Stimulated activated CD4-positive, alpha-beta T cell treated with anti-CD3 and anti-CD28 coated beads, Interleukin-4, amount 100 ng/mL, for 4 hours (primary cell): ENCODE results near the gene PEAR1.

ENCODE experiments used
- DNase-seq, 2 experiments: peaks; one replicate each; pipeline ENCODE4 v3.0.0-alpha.2; 2020

PEAR1 gene

DNA sequence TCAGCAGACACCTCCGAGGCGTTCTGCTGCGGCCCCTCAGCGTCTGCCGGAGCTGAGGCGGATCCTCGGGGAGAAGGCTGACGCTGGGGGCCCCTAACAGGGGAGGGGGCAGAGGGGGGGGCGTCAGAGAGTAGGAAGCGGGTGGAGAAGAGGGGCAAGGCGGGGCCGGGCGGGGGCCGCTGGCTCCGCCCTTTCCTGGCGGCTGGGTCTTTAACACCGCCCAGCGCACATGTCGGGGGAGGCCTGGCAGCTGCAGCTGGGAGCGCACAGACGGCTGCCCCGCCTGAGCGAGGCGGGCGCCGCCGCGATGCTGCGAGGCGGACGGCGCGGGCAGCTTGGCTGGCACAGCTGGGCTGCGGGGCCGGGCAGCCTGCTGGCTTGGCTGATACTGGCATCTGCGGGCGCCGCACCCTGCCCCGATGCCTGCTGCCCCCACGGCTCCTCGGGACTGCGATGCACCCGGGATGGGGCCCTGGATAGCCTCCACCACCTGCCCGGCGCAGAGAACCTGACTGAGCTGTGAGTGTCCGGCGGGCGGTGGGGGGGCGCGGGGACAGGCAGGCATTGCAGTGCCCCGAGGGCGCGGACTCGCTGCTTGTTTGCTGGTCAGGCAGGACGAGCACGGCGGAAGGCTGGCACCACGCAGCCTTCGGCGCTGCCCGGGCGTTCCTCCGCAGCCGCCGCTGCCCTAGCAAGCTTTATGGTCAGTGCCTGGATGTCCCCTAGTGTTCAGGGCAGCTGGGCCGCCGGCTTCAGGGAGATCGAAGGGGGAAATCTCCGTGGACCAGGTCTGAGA is 32.7 kb upstream of the PEAR1 start, which contains the start of gene NTRK1:
Gene NTRK1, plus strand, starts transcription at position 238 of the 796 bp plus-strand sequence. Its CDS starts 70 bp downstream, at position 308.
- peak; percentile 48 to 64 for DNase-seq

DNA sequence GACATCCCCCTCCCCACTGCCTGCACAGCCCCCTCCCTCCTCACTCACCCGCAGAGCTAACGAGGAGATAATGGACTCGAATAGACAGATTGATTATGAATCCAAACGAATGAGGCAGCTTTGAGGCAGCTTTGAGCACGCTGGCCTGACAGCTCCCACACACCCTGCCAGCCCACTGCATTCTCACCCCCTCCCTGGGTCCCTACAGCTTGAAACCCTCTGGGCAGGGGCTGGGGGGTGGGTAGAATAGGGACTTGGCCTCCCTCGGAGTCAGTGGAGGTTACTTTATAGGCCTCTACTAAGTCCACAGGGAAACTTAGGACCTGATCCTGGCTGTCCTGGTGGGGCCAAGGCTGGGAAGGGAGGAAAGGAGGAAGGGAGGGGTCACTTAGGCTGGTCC is 30.9 kb upstream of the PEAR1 start:
- no peak for DNase-seq

DNA sequence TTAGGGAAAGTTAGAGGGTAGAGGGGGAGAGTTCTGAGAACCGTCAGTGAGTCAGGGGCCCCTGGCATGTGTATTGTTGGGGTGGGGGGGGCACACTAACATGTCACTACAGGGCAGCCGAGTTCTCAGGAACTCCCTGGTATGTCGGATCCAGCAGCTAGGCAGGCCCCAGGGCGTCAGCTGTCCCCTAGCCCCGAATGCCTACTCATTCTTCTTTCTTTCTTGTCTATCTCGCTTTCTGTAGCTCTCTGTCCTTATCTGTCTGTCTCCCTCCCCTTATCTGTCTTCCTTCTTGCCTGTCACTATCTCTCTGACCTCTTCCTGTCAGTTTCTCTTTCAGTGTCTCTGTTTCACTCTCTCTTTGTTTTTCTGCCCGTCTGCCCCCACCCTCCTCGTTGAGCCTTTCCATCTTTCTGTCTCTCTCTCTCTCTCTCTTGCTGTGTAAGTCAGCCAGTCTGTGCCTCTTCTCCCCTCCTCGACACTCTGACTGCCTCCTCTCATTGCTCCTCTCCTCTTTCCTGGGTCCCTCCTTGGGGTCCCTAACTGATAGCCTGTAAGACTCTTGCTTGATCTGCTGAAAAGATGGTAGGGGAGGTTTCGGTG is 30.4 kb upstream of the PEAR1 start:
- no peak for DNase-seq

DNA sequence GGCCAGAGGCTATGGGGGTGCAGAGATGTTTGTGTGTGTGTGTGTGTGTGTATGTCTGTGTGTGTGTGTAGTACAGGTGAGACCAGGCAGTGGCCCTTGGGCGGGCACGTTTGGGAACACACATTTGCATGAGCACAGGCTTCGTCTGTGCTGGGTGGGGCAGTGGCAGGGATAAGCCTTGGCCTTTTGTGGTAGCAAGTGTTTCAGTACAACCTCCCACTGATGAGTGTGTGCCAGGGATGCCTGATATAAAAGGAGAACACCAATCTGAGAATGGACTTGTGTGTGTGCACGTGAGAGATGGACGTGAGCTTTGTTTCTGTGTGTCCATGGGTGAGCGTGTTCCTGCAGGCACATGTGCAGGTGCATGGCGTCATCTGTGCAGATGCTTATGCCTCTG is 29.9 kb upstream of the PEAR1 start:
- DNase-seq, result no peak

DNA sequence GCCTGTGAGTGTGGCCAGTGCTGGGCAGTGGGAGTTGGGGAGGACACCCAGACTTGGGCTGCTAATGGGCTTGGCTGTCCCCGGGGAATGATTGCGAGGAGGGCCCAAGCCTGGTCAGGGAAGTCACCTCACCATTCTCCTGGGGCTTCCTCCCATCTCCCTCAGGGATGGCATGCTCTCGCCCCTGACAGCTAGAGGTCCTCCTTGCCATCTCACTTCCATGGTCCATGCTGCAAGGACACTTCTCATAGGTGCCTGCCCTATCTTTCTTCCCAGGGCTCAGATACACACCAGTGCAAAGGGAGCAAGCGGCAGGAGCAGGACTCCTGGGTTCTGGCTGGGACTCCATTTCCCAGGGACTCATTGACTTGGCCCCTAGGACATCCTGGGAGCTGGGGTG is 28.7 kb upstream of the PEAR1 start:
- DNase-seq, result no peak

DNA sequence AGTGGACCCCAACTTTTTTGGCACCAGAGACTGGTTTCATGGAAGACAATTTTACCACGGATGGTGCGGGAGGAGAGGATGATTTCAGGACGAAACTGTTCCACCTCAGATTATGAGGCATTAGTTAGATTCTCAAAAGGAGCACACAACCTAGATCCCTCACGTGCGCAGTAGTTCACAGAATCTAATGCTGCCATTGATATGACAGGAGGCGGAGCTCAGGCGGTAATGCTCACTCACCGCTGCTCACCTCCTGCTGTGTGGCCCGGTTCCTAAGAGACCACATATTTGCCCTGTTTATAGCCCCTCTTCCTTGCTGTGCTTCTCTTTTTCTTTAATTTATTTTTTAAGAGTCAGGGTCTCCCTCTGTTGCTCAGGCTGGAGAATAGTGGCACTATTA is 28.3 kb upstream of the PEAR1 start:
- no peak for DNase-seq

DNA sequence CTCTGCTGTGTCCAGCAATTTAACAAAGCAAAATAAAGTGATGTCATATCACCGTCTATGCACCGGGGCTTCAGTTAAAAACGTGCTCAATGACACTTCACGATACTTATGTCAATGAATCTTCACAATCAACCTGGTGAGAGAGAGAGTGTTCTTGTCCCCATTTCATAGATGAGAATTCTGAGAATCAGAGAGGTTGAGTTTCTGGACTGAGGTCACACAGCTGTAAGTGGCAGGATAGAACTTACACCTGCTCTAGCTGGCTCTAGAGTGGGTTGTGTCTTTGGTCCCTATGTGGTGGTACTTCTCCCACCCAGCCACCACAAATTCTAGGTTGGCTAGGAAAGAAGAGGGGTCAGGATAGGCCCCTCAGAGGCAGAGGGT is 27.7 kb upstream of the PEAR1 start:
- DNase-seq, result no peak

DNA sequence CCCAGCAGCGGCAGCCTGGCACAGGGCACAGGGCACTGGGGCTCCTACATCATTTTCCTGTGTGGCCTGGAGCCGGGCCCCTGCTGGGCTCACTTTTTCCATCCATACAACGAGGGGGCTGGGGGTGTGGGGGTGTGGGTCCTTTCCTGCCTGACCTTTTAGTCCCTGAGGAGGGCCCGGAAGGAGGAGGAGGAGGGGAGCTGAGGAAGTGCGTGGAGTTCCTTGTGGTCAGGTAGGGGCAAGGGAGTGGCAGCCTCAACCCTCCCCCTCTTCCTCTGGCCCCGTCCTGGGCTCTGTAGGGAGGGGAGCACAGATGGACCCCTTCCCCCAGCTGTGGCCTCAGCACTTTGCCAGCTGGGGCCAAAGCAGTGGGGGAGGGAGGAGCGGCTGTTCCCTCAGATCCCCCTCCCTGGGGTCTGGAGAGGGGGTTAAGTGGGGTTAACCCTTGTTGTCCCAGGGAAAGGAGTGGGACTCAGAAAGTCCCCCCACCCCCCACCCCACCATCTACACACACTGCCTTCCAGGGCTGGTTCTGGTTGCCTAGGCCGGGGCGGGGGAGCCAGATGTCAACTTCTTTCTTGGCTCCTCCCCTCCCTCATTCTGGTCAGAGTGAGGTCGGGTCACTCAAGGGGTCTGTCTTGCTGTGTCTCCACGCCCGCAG is 27.1 kb upstream of the PEAR1 start:
- no peak for DNase-seq

DNA sequence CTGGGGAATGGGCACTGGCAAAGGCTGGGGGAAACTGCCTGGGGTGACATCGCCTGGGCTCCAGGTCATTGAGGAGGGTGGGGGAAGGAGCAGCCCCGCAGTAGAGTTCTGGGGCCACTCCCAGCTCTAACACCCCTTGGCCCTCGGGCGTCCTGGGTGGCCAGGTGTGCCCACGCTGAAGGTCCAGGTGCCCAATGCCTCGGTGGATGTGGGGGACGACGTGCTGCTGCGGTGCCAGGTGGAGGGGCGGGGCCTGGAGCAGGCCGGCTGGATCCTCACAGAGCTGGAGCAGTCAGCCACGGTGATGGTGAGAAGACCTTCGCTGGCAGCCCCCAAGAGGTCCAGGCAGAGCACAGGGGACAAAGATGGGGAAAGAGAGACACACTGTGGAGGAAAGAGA is 25.2 kb upstream of the PEAR1 start:
- DNase-seq, result no peak

DNA sequence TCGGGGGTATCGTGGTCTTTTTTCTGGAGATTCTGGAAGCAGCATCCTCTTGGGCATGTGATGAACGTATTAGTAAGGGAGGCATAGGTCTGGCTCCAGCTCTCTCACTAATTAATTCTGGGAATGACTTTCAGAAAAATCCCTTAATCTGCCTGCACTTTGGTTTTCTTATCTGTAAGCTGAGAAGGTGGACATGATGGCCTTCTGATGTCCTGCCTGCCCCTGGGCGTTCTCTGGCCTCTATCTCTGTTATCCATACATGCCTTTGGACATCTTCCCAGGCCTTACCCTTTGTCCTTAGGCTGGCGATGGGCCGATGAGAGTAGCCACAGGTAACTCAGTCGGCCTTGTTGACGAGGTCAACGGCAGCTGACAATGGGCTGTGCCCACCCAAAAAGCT is 24.1 kb upstream of the PEAR1 start:
- DNase-seq, result no peak

DNA sequence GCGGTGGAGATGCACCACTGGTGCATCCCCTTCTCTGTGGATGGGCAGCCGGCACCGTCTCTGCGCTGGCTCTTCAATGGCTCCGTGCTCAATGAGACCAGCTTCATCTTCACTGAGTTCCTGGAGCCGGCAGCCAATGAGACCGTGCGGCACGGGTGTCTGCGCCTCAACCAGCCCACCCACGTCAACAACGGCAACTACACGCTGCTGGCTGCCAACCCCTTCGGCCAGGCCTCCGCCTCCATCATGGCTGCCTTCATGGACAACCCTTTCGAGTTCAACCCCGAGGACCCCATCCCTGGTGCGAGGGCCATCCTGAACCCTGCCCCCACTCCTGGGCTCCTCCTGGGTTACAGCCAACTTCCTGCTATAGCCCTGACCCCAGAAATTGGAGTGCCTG is 19.9 kb upstream of the PEAR1 start:
- no peak for DNase-seq

DNA sequence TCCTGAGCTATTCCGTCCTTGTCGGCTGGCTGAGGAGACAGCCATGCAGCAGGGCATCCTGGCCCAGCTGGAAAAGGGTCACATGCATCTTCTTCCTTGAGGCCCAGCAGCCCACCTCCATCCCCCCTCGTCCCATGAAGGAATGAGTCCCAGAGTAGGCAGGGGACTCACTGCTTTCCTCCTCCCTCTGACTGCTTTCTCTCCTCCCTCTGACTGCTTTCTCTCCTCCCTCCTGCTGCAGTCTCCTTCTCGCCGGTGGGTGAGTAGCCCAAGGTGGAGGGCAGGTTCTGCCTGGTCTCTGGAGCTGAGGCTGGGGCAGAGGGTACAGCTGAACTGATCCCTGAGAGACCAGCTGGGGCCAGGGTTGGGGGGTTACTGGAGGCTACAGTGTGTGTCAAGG is 19.4 kb upstream of the PEAR1 start:
- no peak for DNase-seq

DNA sequence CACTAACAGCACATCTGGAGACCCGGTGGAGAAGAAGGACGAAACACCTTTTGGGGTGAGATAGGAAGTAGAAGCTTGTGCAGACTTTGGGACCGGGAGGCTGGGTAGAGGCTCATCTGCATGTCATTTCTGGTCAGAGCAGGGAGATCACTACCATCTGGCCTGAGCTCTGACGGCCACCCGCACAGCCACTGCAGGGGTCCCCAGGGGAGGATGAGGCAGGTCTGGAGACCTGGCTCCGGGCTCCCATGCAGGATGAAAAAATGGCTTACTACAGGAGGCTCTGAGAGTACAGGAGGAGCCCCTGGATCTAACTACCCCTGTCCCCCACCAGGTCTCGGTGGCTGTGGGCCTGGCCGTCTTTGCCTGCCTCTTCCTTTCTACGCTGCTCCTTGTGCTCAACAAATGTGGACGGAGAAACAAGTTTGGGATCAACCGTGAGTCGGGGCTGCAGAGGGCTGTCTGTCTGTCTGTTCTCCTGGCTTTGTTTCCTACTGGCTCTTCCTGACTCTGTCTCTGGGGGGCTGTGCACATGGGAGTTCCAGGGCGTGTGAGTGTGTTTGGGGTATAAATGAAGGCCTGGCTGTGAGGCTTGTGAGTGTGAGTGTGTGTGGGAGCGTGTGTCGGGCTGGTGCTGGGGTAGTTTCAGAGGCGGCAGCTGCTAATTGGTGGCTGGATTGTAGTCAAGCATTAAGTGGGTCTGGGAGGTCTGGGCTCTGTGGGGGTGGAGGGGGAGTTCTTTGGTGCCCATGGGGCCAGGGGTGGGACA is 18.8 kb upstream of the PEAR1 start:
- DNase-seq, result no peak

DNA sequence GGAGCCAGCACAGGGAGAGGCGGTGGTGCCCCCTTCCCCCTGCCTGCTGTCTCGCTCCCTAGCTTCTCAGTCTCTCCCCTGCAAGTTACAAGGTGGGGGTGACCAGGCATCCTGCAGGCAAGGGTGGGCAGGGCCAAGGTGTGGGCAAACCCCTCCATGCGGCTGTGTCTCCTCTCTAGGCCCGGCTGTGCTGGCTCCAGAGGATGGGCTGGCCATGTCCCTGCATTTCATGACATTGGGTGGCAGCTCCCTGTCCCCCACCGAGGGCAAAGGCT is 18.2 kb upstream of the PEAR1 start:
- no peak for DNase-seq

DNA sequence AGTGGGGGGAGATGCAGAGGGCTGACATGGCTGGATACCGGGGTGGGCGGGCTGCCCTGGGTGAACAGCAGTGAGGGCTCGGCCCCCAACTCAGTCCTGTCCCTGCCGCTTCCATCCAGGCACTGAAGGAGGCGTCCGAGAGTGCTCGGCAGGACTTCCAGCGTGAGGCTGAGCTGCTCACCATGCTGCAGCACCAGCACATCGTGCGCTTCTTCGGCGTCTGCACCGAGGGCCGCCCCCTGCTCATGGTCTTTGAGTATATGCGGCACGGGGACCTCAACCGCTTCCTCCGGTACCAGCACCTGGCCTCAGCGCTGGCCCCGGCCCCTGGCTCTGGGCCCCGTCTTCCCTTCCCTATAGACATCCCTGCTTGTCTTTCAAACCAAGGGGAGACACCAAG is 17.2 kb upstream of the PEAR1 start:
- no peak for DNase-seq

DNA sequence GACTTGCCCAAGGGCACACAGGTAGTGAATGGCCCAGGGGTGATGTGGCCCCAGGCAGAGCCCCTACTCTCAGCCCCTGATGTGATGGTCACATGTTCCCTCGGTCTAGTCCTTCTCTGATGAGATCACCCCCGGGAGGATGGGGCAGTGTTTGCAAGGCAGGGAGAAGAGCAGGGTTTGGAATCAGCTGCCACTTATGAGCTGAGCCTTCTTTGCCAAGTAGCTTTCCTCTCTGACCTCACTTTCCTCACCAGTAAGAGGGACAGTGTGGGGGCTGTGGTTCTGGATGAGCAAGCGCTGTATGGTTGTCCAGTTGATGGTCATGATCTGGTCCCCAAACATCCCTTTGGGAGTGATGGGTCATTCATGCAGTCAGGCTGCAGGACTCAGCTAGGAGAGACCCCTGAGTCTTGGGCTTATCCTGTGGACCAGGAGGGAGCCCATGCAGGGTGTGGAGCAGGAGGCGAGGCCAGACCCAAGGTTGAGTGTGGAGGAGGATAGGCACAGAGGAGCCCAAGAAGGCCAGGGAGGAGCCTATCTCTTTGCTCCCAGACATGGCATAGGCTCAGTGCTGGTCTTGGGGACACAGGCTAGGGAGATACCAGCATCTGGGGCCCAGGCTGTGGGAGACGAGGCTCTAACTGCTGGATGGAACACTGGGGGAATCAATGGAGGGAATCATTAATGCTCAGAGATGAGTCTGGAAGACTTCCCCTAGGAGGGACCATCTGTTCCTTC is 15.9 kb upstream of the PEAR1 start:
- DNase-seq, result no peak

DNA sequence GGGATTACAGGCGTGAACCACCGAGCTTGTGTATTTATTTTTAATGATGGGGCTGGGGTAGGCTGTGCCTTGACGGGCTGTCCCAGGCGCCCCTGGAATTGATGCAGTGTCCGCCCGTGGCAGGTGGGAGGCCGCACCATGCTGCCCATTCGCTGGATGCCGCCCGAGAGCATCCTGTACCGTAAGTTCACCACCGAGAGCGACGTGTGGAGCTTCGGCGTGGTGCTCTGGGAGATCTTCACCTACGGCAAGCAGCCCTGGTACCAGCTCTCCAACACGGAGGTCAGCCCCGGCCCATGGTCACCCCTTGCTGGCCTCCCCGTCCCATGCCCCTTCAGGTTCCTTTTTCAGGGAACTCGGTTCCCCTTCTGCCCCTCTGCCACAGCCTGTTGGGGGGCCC is 13.6 kb upstream of the PEAR1 start:
- no peak for DNase-seq

DNA sequence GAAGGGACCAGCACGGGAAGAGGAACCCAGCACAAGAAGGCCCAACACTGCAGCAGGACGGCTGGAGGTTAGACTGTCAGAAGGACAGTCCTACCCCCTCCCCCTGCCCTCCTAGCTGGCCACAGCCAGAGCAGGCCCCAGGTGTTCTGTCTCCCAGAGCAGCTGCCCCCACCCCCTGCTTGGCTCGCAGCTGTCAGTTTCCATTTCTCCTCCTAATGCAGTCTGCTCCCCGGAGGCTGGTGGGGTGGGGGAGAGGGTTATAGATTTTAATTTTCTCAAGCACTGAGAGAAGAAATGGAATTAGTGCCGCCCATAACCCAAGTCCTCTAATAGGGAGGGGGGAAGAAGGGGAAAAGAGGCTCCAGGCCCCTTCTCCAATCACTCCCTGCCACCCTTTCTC is 13.0 kb upstream of the PEAR1 start:
- DNase-seq, result no peak

DNA sequence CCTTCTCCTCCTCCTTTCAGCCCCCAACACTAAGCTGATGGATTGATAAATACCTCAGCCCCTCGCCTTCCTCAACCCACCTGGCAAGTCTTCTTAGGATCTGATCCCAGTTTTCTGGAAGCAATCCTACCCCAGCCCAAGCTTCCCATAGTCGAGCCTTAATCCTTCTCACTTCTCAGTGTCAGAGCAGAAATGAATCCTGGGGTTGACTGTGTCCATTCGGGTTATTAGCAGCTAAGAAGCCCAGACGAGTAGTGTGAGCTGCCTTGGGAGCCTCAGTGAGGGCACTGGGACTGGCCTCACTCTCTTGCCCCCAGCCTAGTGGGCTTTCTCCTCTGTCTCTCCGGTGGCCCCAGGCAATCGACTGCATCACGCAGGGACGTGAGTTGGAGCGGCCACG is 12.4 kb upstream of the PEAR1 start:
- DNase-seq, result no peak

DNA sequence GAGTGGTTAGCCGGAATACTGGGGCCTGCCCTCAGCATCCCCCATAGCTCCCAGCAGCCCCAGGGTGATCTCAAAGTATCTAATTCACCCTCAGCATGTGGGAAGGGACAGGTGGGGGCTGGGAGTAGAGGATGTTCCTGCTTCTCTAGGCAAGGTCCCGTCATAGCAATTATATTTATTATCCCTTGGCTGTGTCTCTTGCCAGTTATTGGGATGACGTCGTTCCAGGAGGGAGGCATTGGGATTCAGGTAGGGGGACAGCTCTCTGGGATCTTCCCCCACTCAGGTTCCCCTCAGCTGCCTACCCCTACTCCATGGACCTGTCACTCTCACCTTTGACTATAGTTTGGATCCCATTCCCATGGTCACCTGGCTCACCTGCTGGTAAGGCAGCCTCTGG is 11.9 kb upstream of the PEAR1 start:
- DNase-seq, result no peak

DNA sequence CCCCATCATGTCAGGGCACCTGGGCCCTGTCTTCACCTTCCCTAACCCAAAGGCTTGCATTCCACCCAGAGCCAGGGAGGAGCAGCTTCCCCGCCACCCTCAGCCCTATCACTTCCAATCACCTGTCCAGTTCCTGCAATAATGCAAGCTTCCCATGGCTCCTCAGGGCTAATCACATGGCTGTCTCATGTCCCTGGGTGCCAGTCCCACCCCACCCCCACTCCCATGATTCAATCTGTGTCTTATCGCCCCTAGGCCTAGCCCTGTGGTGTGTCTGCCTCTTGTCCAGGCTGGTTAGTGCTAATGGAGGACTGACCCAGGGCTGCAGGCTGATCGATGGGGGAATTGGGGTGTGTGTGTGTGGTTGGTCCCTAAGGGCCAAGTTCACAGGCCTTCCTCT is 11.0 kb upstream of the PEAR1 start:
- DNase-seq, result no peak

DNA sequence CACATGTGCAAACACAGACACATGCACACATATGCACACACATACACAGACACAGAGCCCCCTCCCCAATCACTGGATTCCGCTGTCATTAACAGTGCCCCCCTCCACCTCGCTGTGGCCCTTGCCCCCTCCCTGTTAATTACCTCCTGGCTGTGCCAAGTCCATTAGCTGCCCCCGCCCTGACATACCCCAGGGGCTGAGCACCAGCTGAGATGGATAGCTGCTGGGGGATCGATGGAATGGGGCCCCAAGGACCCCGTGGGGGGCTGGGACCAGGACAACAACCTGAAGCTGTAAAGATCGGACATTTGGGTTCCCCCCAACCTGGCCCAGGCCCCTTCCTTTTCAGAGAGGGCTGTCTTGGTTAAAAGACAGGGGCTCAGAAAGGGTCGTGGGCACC is 9.6 kb upstream of the PEAR1 start:
- DNase-seq, result no peak

DNA sequence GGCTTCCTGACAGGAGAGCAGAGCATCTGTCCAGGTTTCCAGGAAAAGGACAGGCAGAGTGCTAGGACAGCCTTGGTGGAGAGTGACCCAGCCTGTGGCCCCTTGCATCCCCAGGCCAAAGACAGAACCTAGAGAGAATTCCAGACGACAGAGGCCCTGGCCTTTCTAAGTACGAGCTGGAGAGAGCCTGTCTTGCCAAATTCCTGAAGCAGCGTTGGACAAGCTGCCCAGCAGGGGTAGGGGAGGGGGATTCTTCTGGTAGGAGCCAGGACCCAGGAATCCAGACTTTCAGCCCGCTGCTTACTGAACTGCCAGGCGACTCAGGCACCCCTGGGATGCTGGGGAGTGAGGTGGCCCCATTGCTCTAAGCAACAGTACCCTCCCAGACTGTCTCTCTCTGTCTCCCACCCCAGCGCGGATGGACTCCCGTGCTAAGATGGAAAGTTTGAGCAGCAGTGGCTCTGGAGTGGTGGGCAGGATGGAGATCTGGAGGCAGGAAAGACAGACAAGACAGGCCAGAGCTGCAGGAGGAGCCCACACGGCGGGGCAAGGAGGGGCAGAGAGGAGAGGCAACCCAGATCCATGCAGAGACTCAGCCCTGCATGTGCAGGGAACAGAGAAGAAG is 8.8 kb upstream of the PEAR1 start:
- no peak for DNase-seq
